ENCODE measurements around the gene NGLY1.

NGLY1 gene

GRCh38 chr3:25783661-25784512, 644 bp upstream of the NGLY1 start:
- peak; percentile 91 for DNase-seq

- no peak for DNase-seq
Measured at GRCh38 chr3:25782636-25782937, 656 bp downstream of the NGLY1 start.

GRCh38 chr3:25781758-25782594, 1.3 kb downstream of the NGLY1 start:
- DNase-seq: no peak

GRCh38 chr3:25781145-25781757, 2.0 kb downstream of the NGLY1 start:
- peak; percentile 51 for DNase-seq

GRCh38 chr3:25780618-25781017, 2.6 kb downstream of the NGLY1 start:
- DNase-seq: no peak

- no peak for DNase-seq
Measured at GRCh38 chr3:25775936-25776335, 7.3 kb downstream of the NGLY1 start.

GRCh38 chr3:25768851-25769250, 14.4 kb downstream of the NGLY1 start:
- DNase-seq: peak; percentile 78

GRCh38 chr3:25751725-25752124, 31.5 kb downstream of the NGLY1 start:
- DNase-seq: no peak

GRCh38 chr3:25751048-25751447, 32.2 kb downstream of the NGLY1 start:
- DNase-seq: no peak

GRCh38 chr3:25749031-25749581, 34.1 kb downstream of the NGLY1 start:
- DNase-seq: peak; percentile 25

- no peak for DNase-seq
Measured at GRCh38 chr3:25748189-25748588, 35.1 kb downstream of the NGLY1 start.

- no peak for DNase-seq
Measured at GRCh38 chr3:25747033-25747432, 36.2 kb downstream of the NGLY1 start.

GRCh38 chr3:25744470-25744869, 38.8 kb downstream of the NGLY1 start:
- peak; percentile 59 for DNase-seq

- DNase-seq: no peak
Measured at GRCh38 chr3:25728101-25728500, 55.1 kb downstream of the NGLY1 start.

- DNase-seq: no peak
Measured at GRCh38 chr3:25727316-25727715, 55.9 kb downstream of the NGLY1 start.

GRCh38 chr3:25725810-25726209, 57.4 kb downstream of the NGLY1 start:
- no peak for DNase-seq

GRCh38 chr3:25724948-25725645, 58.1 kb downstream of the NGLY1 start:
- DNase-seq: no peak

GRCh38 chr3:25723802-25724201, 59.4 kb downstream of the NGLY1 start:
- no peak for DNase-seq

- no peak for DNase-seq
Measured at GRCh38 chr3:25719321-25719720, 63.9 kb downstream of the NGLY1 start.

GRCh38 chr3:25713341-25713985, 69.8 kb downstream of the NGLY1 start:
- no peak for DNase-seq

- no peak for DNase-seq
Measured at GRCh38 chr3:25711090-25711489, 72.2 kb downstream of the NGLY1 start.

GRCh38 chr3:25708036-25708435, 75.2 kb downstream of the NGLY1 start:
- no peak for DNase-seq

Measured in MV-4-11 (cell line).